Stimulated activated naive CD4-positive, alpha-beta T cell (primary cell): ENCODE data around the gene PLEKHG5.
"Not testable (repeated sequence)": the region's sequence is repeated elsewhere in the genome, so short reads cannot be mapped to it uniquely, and the experiment has no call there.

Experiments
- DNase-seq, 6 experiments: peaks; one replicate each; lab custom pipeline; 2025; lab: John Stamatoyannopoulos, UW

The PLEKHG5 gene

DNA sequence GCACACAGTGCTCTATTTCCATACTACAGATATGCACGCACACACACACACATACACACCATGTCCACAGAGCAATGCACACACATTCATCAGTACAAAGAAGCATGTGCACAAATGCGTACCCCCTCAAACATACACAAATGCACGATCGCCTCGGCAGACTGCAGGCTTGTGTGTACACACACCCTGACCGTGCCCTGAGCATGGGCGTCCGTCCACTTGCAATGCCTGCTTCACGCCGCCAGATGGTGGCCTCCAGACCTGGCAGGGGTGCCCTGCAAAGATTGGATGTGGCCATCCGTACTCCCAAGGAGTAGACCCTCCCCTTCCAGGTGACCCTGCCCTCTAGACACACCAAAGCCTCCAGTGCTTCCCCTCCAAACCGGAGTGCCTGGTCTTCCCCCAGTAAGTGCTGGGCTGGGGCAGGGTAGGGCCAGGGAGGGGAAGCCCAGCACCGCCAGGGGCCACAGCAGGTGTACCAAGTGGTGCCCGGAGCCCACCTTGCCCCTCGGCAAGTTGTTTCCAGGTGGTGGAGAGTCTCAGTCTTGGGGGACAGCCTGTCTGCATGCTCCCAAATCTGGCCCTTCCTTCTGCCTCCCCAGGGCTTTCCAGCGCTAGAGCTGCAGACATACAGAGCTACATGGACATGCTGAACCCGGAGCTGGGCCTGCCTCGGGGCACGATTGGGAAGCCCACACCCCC lies 46.3 kb downstream of the PLEKHG5 start:
- DNase-seq, result peak in 4 of 6 experiments; percentile 30 to 43 (median 33)

- no peak for DNase-seq
Measured at GRCh38 chr1:6444377-6444776, 47.1 kb downstream of the PLEKHG5 start.

DNA sequence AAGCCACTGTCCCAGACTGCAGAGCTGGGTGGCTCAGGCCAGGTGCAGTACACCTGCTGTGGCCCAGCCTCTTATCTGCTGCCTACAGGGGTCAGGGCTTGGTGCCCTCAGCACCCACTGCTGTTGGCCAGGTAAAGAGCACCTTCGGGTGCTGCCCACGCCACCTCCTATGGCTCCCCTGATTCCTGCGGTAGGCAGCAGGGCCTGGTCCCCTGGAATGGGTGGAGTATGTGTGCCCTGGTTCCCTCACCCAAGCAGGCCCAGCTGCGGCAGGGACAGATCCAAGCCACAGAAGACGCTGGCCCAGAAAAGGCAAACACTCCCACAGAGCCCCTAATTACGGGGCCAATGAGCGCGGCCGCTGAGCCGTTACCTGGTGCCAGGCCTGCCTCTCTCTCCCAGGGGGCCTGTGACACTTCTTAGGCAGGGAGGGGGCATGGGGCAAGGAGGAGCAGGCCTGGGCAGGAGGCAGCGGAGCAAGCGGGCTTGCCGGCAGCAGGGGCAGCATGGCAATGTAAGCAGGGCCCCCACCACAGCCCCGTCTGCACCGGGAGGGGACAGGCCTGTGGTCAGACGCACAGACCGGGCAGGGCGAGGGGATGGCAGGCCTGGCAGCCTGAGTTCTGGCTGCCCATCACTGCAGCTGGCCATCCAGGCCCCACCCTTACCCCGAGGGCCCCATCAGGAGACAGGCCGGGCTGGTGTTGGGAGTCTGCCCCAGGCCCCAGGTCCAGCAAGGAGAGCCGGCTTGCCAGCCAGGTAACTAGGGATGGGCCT lies 47.9 kb downstream of the PLEKHG5 start:
- DNase-seq, result no peak

GRCh38 chr1:6441586-6441985 lies 49.9 kb downstream of the PLEKHG5 start:
- no peak for DNase-seq

DNA sequence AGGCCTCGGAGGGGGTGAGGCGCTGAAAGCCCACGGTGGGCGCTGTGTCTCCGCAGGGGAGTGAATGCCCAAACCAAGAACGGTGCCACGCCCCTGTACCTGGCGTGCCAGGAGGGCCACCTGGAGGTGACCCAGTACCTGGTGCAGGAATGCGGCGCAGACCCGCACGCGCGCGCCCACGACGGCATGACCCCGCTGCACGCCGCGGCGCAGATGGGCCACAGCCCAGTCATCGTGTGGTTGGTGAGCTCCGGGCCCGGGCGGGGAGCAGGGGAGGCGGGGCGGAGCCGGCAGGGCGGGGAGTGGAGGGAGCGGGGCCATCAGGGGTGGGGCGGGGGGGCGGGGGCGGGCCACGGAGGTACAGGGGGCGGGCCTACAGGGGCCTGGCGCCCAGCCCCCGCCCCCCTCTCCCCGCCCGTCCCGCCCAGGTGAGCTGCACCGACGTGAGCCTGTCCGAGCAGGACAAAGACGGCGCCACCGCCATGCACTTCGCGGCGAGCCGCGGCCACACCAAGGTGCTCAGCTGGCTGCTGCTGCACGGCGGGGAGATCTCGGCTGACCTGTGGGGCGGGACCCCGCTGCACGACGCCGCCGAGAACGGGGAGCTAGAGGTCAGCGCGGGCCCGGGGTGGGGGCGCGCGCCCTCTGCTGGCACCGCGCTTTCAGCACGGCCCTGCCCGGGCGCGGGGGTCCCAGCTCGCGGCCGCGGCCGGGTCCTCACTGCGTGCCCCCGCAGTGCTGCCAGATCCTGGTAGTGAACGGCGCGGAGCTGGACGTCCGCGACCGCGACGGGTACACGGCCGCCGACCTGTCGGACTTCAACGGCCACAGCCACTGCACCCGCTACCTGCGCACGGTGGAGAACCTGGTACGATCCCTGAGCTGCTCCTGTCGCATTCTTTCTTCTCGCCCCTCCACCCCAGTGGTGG lies 51.0 kb downstream of the PLEKHG5 start:
- peak; percentile 12 to 67 (median 58) for DNase-seq

GRCh38 chr1:6438047-6438525 lies 53.4 kb downstream of the PLEKHG5 start:
- peak; percentile 56 to 81 (median 65) for DNase-seq

DNA sequence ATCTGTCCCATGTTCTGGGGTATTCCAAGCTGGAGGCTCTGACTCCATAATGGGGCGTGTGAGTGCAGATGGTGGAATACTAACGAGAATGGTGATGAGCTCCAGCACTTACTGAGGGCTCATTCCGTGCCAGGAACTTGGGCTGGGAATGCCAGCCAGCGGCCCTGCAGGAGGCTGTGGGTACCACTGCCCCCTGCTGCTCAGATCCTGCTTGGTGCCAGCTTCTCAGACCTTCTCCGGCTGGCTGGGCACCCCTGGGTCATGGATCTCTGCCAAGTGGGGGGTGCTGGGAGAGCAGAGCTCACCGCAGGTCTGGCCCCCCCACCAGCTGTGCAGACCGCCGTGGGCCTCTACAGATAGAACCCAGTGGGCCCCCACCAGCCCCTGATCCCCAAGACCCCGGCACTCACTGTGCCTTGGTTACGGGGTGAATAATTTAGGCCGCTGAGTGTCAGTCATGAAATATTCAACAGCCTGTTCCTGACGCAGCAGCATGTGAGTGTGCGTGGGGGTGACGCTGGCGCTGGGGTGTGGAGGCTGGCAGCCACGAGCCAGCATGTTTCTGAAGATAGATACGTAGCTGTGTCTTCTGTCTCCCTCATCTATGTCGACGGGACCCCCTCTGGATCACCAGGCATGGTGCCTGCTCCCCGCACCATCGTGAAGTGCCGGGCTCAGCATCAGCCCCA lies 54.3 kb downstream of the PLEKHG5 start:
- DNase-seq, result not testable (repeated sequence)

DNA sequence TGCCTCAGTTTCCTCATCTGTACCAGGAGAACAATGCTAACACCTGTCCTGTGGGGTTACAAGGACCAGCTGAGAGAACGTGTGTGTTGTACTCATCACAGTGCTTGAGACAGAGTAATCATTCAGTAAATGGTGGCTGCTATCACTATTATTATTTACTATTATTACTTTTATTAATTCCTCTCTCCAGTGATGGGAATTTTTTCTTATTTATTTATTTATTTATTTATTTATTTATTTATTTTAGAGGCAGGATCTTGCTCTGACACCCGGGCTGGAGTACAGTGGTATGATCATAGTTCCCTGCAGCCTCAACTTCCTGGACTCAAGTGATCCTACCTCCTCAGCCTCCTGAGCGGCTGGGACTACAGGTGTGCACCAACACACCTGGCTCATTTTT lies 55.2 kb downstream of the PLEKHG5 start:
- not testable (repeated sequence) for DNase-seq

DNA sequence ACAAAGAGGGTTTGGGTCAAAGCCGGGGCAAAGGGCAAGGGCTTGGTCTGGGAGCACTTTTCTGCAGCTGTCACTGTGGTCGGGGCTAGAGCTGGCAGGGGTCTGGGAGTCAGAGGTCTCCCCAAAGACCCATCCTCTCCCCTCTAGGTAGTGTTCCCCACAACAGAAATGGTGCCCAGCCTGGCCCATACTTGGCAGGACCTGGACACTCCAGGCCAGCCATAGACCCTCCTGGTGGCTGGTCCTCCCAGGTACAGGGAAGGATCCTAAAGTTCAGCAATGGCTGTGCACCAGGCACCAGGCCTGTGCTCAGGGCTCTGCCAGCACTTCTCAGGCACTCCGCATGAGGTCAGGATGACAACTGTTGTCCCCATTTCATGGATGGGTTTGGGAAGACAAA lies 55.9 kb downstream of the PLEKHG5 start:
- DNase-seq, result no peak

GRCh38 chr1:6435129-6435528 lies 56.3 kb downstream of the PLEKHG5 start:
- DNase-seq, result no peak

DNA sequence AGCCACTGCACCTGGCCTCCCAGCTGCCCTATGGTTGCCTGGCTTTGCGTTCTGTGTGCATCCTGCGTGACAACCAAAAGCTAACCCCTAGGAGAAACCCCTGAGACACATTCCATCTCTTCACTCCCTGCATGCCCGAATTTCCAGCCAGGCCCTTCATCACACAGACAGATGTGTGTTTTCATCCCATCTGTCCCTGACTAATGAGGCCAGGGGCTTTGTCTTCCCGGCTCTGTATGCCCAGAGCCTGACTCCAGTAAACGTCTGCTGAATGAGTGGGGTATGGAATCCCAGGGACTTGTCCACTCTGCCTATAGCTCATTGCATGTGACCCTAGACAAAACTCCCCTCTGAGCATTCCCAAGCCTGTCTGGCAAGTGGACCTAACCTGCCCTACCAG lies 57.3 kb downstream of the PLEKHG5 start:
- DNase-seq, result no peak

DNA sequence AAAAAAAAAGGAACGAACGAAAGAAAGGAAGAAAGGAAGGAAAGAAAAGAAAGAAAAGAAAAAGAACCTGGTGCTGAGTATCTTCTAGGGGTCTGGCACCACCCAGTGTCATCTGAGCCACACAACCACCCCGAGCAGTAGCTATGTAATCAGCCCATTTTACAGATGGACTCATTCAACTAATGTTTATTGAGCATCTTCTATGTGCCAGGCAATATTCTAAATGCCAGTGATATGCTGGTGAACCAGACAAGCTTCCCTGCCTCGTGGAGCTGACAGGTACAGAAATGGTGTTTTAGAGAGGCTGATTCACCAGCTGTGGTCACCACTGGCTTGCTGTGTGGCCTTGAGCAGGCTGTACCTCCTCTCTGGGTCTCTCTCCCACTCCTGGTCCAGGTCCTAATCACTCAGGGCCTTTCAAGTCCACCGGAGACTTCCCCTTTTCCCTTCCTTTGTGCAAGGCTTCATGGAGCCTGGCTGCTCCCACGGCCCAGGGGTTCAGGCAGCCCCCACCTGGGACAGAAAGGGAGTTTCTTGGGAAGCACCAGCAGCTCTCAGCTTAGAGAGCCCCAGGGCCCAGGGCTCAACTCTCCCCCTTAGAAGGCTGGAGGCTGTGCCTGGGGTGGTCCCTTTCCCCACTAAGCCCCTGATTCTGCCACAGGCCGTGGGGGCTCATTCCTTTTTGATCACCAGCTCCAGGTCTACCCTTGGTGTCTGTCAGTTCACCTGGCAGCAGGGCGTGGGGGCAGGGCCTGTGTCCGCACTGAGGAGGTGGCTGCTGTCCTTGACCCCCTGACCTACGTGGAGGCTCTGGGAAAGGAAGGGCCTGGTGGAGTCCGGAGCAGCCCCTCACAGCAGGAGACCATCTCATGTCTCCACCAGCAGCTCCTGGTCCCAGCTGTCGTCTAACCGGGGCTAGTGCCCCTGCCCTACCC lies 59.6 kb downstream of the PLEKHG5 start:
- DNase-seq, result not testable (repeated sequence)

- not testable (repeated sequence) for DNase-seq
Measured at GRCh38 chr1:6429660-6430411, 61.6 kb downstream of the PLEKHG5 start.

DNA sequence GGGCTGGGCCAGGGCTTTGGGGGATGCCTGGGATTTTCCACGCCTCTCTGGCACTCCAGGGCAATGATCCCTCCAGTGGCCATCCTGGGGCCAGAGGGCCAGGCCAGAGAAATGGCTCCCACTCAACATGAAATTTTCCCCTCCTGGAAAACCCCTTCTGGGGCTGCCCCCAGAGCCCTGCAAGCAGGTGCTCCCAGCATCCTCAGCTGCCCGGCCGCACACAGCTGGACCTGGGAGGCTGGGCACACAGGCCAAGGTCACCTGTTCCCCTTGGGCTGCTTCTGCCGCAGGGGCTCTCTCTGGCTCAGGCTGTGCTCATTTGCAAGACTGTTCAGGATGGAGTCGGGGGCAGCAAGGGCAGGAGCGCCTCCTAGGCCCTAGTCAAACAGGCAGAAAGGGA lies 63.0 kb downstream of the PLEKHG5 start:
- not testable (repeated sequence) for DNase-seq

DNA sequence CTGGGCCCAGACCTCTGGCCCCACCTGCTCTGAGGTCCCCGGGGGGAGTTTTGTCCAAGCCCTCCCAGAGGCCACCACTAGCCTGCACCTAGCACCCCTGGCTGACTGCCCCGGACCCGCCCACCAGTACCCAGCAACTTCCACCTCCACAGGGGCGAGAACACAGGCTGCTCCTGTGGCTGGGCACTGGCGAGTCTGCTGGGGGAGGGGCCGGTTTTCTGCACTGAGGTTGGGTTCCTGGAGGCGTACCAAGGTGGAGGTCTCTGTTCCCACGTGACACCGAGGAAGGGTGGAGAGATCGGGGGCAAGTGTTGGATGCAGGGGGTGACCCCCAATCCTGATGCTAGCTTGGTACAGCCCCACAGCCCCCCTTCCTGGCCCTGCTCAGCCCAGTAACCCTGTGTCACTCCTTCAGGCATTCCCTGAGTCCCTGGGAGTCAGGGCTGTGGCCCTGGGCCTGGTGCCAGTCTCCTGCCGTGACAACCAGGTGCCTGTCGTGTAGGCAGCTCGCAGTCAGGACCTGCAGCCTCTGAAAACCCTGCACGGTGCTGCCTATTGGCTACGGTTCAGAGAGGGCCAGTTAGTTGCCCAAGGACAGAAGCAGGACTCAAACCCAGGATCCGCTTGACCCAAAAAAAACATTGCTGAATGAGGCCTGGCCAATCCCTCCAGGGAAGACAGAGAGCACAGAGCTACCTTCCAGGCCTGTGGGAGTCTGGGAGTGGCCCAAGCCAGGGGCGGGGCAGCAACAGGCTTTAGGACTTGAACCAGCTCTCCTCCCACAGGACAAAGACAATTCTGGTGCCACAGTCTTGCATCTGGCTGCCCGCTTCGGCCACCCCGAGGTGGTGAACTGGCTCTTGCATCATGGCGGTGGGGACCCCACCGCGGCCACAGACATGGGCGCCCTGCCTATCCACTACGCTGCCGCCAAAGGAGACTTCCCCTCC lies 63.8 kb downstream of the PLEKHG5 start:
- no peak for DNase-seq

DNA sequence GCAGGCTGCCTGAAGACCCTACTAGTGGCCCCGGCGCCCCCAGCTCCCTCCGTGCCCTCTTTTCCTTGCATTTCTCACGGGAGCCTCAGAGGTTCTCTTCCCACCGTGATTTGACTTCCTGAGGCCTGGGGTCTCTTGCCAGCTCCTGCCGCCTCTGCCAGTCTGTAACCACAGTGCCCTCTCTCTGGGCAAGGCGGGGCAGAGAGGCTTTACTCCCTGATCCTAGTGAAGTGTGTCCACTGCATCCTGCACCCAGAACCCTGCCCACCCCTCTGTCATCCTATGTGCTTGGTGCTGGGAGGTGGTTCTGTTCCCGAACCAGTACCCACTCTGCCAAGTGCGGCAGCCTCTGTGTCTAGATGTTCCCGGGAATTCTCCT lies 64.5 kb downstream of the PLEKHG5 start:
- DNase-seq, result no peak

- no peak for DNase-seq
Measured at GRCh38 chr1:6426277-6426971, 65.0 kb downstream of the PLEKHG5 start.

- DNase-seq, result no peak
Measured at GRCh38 chr1:6425658-6426057, 65.8 kb downstream of the PLEKHG5 start.
